Retinal pigment epithelial cell (primary cell): Measurements from ENCODE around the gene NAA10.

Experiments
- DNase-seq: peaks from one replicate; pipeline ENCODE4 v3.0.0-alpha.2; 2010; ENCODE audit warnings: low read depth
- H3K4me3 ChIP-seq: 2 replicates; pipeline ENCODE4 v1.5.1; 2011; ENCODE audit warnings: mild to moderate bottlenecking, low read length, control low read depth, moderate library complexity
- TF ChIP-seq, protein P1 (sequence below): conservative IDR thresholded peaks from 2 replicates; pipeline ENCODE4 v1.5.1; 2011; ENCODE audit warnings: low read depth, low read length, control low read depth, inconsistent platforms

NAA10 gene

GRCh38 chrX:153973127-153974002, 38.5 kb upstream of the NAA10 start:
- peak overlapping the region; percentile 58 for H3K4me3 ChIP-seq
- TF ChIP-seq, protein P1, sequence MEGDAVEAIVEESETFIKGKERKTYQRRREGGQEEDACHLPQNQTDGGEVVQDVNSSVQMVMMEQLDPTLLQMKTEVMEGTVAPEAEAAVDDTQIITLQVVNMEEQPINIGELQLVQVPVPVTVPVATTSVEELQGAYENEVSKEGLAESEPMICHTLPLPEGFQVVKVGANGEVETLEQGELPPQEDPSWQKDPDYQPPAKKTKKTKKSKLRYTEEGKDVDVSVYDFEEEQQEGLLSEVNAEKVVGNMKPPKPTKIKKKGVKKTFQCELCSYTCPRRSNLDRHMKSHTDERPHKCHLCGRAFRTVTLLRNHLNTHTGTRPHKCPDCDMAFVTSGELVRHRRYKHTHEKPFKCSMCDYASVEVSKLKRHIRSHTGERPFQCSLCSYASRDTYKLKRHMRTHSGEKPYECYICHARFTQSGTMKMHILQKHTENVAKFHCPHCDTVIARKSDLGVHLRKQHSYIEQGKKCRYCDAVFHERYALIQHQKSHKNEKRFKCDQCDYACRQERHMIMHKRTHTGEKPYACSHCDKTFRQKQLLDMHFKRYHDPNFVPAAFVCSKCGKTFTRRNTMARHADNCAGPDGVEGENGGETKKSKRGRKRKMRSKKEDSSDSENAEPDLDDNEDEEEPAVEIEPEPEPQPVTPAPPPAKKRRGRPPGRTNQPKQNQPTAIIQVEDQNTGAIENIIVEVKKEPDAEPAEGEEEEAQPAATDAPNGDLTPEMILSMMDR: no peak
- no peak for DNase-seq

DNA sequence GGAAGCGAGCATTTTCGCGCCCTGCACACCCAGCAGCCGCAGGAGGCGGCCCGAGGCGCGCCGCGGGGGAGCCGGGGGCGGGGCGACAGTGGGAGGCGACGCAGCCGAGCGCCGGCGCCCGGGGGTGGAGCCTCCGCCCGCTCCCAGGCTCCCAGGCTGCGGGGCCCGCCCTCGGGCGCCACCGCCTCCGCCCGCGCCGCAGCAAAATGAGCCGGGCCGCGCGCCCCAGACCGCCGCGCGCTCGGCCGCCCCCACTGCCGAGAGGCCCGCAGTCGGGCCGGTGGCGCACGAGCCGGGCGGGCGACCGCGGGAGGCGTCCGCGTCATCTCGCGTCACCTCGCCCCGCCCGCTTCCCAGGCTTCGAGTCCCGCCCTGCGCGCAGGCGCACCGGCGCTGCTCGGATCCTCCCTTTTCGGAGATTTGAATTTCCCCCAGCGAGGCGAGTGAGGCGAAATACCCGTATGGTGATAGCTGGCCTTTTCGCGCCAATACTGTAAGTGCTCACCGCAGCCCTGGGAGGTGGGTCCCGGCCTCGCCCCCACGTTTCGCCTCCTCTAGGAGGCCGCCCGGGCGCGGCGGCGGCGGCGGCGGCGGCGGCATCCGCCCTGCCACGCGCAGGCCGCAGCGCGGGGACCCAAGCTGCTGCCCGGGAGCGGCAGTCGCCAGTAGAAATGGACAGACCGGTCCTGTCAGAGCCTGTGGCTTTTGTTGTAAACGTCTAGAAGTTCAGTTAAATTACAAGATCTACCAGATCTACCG, 37.7 kb upstream of the NAA10 start, which contains the start of gene TMEM187:
Gene TMEM187 (plus strand): TSS at position 387 of the 759 bp plus-strand sequence. CDS start 9,309 bp downstream, outside the sequence.
- TF ChIP-seq, protein P1: no peak
- DNase-seq: peak; percentile 46
- peak within 1 kb of the TSS; percentile 95 for H3K4me3 ChIP-seq

DNA sequence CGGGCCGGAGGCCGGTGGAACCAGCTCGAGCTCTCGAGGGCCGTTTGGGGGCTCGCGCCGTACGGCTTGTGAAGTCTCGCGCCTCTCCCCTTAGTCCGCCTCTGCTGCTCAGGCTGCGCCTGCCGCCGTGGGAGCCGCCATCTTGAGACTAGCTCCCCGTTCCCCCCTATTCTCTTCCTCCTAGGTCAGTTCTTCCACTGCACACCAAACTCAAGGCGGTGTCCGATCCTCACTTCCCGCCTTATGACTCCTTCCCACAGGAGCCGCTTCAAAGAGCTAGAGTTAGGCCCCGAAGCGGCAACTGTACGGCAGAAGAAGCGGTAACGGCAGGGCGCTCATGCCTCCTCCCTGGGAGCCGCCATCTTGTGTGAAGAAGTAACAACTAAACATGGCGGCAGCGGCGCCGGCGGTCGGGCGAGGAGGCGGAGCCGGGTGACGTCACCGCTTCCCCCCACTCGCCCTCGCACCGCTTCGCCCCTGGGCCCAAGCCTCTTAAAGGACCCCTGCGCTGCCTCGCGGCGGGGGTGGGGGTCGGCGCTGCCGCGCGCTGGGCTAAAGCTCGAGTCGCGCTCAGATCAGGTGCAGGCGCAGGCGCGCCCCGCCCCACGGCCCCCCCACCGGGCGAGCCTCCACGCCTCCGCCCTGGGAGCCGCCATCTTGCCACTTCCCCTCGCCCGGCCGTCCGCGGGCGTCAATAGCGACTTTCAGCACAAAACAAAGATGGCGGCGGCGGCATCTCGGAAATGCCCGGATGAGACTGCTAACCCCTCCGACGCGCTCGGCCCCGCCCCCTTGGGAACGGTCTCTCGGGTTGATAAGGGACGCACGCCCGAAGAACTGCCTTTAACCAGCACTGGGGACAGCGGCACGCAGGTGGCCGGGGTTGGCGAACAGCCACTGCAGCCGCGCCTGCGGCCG, 36.9 kb upstream of the NAA10 start, which contains the start of gene HCFC1:
Gene HCFC1 (minus strand): TSS at position 369 of the 918 bp plus-strand sequence. CDS start 978 bp downstream, outside the sequence.
- TF ChIP-seq, protein P1: no peak
- H3K4me3 ChIP-seq: peak within 1 kb of the TSS; percentile 95
- DNase-seq: peak; percentile 62

DNA sequence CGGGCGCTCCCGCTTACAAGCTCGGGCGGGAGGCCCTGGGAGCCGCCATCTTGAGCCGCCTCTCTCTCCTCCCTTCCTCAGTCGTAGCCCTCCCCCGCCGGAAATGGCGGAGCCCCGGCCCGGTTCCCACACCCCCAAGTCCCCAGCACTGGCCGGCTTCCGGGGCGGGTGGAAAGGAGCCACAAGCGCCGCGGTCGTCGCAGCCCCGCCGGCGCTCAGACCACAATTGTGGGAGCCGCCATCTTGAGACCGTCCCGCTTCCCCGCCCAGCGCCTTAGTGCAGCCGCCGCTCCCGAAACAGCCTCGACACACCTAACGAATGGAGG, 36.2 kb upstream of the NAA10 start:
- H3K4me3 ChIP-seq: peak overlapping the region; percentile 95
- DNase-seq: peak; percentile 63
- TF ChIP-seq, protein P1: no peak

- peak overlapping the region; percentile 95 for H3K4me3 ChIP-seq
- TF ChIP-seq, protein P1: no peak
- peak; percentile 25 for DNase-seq
These were observed 35.7 kb upstream of the NAA10 start for GRCh38 chrX:153970357-153971123.

- peak overlapping the region; percentile 95 for H3K4me3 ChIP-seq
- no peak for DNase-seq
- TF ChIP-seq, protein P1: no peak
These were observed 35.1 kb upstream of the NAA10 start for GRCh38 chrX:153969904-153970356.
